NCI-H524 (cell line): ENCODE data around the gene WLS.

Experiments used
- DNase-seq, 2 experiments: peaks; one replicate each; lab custom pipeline; 2025; lab: John Stamatoyannopoulos, UW

WLS gene

DNA sequence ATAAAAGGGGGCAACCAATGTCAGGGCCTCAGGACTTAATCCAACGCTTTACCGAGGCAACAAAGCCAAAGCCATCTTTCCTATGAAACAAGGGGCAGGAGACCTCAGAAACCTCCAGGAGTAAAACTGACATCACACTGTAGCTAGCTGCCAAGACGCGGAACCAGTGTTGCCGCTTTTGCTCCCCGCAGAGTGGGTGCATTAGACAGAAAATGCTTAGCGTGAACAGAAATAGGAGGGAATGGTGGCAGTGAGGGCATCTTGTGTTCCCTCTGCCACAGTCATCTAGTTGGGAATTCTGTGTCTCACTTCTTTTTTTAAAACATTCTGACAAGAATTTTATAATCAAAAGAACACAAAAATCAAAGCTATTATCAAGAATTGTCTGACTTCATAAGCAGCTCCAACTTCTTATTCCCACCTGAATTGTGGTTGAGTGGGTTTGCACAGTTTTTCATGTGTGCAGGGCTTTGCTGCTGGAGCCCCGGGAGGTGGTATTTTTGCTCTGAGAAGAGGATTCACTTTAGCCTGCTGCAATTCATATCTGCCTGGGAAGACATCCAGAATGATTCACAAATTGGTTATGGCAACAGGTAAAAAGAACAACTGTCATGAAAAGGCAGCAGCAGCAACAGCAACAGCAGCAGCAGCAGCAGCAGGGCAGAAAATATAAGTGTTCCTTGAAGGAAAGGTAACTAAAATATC, 99.7 kb downstream of the WLS start:
- no peak for DNase-seq

GRCh38 chr1:68131261-68131660, 101.1 kb downstream of the WLS start:
- no peak for DNase-seq

DNA sequence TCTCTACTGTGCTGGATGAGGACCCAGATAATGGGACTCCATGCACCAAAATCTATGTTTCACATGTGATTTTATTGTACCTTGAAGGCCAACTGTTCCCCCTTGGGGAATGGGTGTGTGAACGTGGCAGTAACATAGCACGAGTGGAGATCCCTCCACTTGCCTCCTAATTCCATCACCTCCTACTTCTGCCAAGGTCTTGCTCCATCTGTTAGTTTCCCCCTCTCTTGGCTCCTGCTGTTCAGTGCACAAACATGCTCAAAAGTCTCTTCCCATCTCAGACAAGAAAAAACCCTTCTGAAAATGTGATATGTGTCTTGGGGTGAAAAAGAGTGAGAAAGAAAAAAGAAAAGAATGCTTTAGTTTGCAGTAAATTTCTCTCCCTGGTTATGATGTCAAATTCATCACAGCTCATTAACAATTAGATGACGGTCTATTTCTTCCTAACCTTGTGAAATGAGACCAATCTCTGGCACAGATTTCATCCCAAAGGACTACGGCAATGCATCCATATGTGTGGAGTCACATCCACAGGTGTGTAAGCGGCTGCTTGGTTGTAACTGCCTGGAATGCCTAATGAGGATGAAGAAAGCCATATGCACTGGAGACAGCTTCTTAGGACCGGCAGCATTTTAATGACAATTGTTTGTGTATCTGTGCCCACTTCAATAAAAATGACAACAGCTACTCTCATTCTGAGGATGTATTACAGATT, 102.6 kb downstream of the WLS start:
- DNase-seq = peak; percentile 25 to 65

DNA sequence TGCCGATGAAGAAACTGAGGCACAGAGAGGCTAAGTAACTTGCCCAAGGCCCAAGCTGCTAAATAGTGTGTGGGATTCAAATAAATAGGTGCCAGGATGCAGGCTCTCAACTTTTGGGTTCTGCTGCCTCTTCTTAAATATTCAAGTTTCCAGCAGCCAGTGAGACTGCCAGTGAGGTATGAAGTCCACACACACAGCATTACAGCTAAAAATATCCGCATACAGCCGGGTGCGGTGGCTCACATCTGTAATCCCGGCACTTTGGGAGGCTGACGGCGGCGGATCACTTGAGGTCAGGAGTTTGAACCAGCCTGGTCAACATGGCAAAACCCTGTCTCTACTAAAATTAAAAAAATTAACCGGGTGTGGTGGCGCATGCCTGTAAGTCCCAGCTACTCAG, 103.5 kb downstream of the WLS start:
- no peak for DNase-seq

- no peak for DNase-seq
Observed at GRCh38 chr1:68128157-68128556, 104.2 kb downstream of the WLS start.

GRCh38 chr1:68121536-68121935, 110.8 kb downstream of the WLS start:
- no peak for DNase-seq

DNA sequence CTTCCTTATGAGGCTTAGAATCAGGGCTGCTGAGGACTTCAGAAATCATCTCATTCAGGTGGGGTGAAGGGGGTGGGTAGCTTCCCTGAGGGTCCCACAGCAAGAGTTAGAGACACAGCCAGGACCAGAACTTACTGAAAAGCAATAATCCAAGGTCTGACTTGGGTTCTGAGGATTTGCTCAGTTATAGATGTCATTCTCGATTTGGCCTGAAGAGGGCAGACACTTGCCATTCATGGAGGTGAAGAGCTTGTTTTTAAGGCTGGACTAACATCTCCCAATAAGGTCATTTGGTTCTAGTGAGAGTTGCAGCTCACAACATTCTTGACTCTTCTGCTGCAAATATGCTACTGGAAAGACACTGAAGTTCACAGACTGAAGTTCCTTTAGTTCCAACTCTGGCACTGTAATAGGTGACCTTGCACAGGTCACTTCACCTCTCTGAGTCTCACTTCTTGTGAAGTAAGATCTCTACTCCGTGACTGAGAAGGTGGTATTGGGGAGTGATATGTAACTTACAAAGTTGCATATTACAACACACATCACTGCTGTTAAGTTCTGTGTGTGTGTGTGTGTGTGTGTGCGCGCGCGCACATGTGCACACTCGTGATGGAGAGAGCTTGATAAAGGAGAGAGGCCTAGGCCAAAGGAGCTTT, 112.1 kb downstream of the WLS start:
- peak; percentile 37 to 62 for DNase-seq

DNA sequence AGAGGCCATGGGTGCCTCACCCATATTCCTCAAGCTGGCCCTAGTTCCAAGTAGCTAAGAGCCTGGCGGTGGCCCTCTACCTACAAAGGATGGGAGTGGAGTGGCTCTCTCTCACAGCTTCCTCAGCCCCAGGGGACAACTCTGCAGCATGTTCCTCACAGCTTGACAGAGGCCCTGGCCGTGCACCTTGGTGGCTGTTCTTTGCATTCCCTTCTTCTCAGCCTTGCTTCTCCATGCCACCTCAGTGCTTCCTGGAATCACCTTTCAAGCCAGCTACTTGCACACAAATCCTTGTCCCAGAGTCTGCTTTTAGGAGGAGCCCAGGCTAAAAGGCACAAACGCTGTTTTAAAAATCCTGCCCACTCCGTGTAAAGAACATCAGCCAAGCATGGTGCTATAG, 112.9 kb downstream of the WLS start:
- DNase-seq = no peak

GRCh38 chr1:68117416-68117815, 114.9 kb downstream of the WLS start:
- no peak for DNase-seq

DNA sequence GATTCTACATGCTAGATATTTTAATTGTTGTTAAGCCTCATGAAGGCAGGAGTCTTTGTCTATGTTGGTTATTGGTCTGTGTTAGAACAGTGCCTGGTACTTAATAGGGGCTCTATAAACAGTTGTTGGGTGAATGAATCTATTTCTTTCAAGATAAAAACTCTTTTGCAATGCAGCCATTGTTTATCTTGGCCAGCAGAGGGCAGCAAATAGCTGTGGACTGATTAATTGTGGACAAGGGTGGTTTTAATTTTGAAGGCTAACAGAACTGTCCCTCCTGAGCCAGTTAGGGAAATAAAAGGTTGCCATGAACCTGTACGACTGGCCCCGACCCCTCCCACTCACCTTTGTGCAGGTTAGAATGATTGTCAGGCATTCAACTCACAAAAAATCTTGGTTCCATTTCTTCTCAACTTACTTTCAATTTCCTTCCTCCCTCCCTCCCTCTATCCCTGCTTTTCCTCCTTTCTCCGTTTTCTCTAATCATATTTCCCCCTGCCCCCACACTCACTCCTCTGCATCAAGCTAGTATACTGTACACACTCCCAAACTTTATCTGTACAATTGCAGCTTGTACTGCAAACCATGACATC, 115.6 kb downstream of the WLS start:
- peak in 1 of 2 experiments; percentile 49 for DNase-seq

DNA sequence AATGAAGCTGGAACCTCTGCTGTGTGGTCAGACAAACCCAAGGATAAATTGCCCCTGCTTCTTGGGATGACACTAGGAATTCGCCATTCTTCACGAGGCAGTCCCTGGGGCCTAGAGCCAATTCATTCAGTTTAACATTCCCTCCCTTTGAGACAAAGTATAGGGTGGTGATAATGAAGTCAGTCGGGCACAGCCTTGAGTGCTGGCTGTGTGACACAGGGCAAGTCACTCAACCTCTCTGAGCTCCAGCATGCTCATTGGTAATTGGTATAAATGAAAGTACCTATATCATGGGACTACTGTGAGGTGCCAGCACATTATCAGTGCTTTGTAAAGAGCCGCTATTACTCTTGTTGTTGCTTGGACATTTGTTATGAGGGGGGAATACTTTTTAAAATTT, 117.0 kb downstream of the WLS start:
- DNase-seq = no peak

- DNase-seq = no peak
Observed at GRCh38 chr1:68113966-68114365, 118.4 kb downstream of the WLS start.

GRCh38 chr1:68112835-68113243, 119.5 kb downstream of the WLS start:
- DNase-seq = no peak

GRCh38 chr1:68111519-68112436, 120.5 kb downstream of the WLS start:
- peak; percentile 47 to 75 for DNase-seq

GRCh38 chr1:68107771-68108170, 124.6 kb downstream of the WLS start:
- no peak for DNase-seq

- DNase-seq = no peak
Observed at GRCh38 chr1:68103884-68104554, 128.3 kb downstream of the WLS start.

GRCh38 chr1:68103011-68103545, 129.2 kb downstream of the WLS start:
- DNase-seq = peak; percentile 19 to 55

GRCh38 chr1:68101829-68102228, 130.5 kb downstream of the WLS start:
- no peak for DNase-seq

GRCh38 chr1:68100571-68100970, 131.8 kb downstream of the WLS start:
- no peak for DNase-seq

DNA sequence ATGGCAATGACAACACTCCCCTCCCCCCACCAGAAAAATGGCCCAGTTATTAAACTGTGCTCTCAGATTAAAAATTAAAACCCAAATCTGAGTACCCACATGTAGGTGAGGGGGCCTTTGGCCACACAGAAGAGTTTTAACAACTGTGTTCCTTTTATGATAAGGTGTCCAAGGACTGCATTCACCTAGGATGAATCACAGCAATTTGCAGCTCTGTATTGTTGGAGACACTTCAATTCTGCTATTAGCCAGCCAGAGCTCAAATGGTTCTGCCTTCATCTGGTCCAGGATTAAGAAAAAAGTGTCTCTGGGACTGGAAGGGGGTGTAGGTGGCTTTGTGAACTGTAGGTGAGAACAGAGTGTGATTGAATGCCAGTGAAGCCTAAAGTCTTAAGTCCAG, 138.6 kb downstream of the WLS start:
- no peak for DNase-seq

GRCh38 chr1:68087184-68087583, 145.1 kb downstream of the WLS start:
- DNase-seq = no peak
